Fibroblast of the aortic adventitia (primary cell): ENCODE results near the gene SH3RF3. TPM values are rescaled to one million over a fixed set of nuclear protein-coding genes. Genes with fewer than 3 reads are reported as not detected.

Experiments
- DNase-seq: peaks from one replicate; pipeline ENCODE4 v3.0.0-alpha.2; 2010; ENCODE audit warnings: low read depth
- H3K4me3 ChIP-seq: 2 replicates; pipeline ENCODE4 v1.5.1; 2011; ENCODE audit warnings: low read depth, mild to moderate bottlenecking, control low read depth, low read length, moderate library complexity
- CTCF ChIP-seq: IDR thresholded peaks from 2 replicates; pipeline ENCODE4 v1.5.1; 2011; ENCODE audit warnings: mild to moderate bottlenecking, low read length, control low read depth, inconsistent platforms; ENCODE audit not compliant: insufficient read depth
- total RNA-seq: library from RNA; depleted of rRNA; stranded (reverse); fragments of >200 nt; gene quantifications from 2 replicates; pipeline ENCODE4 v1.2.3, GENCODE V29; 2012; ENCODE audit warnings: low replicate concordance

SH3RF3 gene
- total RNA-seq, 1 donor, result 8.4 TPM

DNA sequence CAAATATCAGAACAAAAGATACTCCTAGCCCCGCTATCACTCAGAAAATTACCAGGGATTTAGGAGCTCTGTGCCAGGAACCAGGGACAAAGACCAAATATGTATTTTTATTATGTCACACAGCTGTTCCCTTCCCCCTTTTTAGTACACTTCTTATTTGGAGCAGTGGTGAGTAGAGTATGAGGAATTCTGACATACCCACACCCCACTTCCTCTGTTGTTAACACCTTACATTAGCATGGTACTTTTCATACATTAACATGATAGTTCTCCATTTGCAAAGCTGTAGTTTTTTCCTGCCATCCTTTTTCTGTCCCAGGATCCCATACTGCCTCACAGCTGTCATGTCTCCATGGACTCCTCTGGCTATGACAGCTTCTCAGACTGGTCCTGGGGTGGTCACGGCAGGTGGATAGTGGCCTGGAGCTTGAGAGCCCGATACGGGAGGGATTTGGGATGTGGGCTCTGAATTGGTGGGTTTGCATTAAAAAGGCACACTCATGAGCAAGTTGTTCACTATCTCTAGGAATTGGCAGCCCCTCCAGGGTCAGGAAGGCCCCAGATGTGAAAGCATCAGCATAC, 100.2 kb downstream of the SH3RF3 start:
- no peak for TF ChIP-seq CTCF
- DNase-seq, result no peak
- H3K4me3 ChIP-seq, result no peak overlapping the region

DNA sequence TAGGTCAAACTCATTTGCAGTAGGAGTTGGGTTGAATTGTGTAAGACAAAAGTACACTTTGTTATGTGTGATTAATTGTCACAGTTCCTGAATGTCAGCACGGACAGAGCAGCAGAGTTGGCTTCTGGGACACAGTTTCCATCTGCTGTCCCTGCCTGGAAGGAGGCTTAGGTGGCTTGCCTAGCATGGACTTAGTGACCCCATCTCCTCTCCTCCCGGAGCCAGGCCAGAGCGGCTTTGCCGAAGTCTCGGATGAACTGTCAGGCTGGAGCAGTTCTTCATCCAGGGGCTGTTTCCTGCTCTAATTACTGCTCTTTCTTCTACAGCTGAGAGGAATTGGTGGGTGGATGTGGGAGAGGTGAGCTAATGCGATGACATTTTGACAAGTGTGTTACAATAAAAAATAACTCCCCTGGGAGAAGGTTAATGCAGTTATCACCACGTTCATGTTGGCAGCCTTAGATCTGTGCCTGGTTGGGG, 102.0 kb downstream of the SH3RF3 start:
- no peak for TF ChIP-seq CTCF
- no peak overlapping the region for H3K4me3 ChIP-seq
- no peak for DNase-seq

- no peak overlapping the region for H3K4me3 ChIP-seq
- no peak for TF ChIP-seq CTCF
- no peak for DNase-seq
Measured at GRCh38 chr2:109231428-109231827, 102.4 kb downstream of the SH3RF3 start.

DNA sequence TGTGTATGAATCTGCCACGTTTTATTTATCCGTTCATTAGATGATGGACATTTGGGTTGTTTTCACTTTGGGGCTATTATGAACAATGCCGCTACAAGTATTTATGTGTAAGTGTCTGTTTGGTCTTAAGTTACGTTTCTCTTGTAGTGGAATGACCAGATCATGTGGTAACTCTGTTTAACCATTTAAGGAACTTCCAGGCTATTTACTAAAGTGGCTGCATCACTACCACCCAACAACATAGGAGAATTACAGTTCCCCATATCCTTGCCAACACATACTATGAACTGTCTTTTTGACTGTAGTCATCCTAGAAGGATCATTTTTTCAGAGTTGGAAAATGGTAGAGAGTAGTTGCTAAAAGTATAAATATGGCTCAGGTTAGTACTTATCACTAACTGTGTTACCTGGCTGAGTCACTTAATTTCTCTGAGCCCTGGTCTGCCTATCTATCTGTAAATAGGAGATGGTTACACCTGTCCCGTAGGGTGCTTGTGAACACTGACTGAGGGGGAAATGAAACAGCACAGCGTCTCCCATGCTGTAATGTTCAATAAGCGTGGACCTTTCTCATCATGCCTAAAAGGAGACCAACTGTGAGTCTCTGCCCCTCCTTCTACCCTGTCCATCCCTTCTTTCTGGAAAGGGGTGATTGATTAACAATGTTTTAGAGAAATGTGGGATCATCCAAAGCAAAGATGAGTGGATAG, 103.1 kb downstream of the SH3RF3 start:
- TF ChIP-seq CTCF, result no peak
- DNase-seq, result no peak
- H3K4me3 ChIP-seq, result no peak overlapping the region

- no peak for DNase-seq
- no peak overlapping the region for H3K4me3 ChIP-seq
- no peak for TF ChIP-seq CTCF
Measured at GRCh38 chr2:109232909-109233308, 103.9 kb downstream of the SH3RF3 start.

- DNase-seq, result no peak
- no peak overlapping the region for H3K4me3 ChIP-seq
- no peak for TF ChIP-seq CTCF
Measured at GRCh38 chr2:109233643-109234042, 104.6 kb downstream of the SH3RF3 start.
